NCI-H2107 treated with DMSO at 0.1 percent for 48 hours (cell line): Measurements from ENCODE around the gene CREB5.

Experiments
- DNase-seq: peaks from one replicate; lab custom pipeline; 2025; ENCODE audit not compliant: unreplicated experiment; lab: John Stamatoyannopoulos, UW

CREB5 gene

DNA sequence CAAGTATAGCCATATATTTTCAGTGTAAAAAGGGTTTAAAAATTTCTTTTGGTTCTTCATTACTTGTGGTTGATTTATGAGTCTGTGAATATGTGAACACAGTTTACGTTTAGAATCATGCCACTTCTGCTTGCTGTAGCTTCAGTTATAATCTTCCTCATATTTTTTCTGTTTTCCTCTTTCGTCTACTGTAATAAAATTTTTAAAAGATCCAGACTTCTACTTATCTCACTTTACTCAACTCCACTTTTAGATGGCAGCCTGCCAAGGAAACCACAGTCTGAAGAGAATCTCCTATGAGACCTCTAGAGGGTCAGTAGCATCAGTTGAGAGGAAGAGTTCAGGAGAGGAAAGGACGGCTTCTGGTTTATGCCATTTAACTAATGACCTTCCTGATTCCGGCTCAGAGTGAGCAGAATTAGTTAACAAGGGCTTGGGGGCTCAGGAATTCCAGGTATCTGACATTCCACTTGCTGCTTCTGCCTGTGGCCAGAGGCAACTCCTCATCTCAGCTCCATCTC lies 21.4 kb downstream of the CREB5 start:
- DNase-seq, result no peak

DNA sequence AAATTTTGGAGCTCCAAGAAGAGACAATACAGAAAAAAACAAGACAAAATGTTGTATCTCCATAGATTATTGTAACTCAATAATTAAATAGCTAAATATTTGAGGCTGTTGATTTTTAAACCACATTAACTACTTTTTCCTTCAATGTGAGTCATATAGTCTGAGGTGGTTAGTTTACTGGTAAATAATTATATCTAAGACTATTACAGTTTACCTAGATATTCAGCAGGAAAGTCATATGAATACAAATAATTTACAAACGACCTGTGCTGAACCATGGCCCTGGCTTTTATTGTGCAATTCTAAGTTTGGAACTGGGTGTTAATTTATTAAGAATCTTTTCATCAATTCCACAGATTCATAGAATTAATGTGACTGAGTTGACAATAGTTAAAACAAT lies 22.2 kb downstream of the CREB5 start:
- no peak for DNase-seq

DNA sequence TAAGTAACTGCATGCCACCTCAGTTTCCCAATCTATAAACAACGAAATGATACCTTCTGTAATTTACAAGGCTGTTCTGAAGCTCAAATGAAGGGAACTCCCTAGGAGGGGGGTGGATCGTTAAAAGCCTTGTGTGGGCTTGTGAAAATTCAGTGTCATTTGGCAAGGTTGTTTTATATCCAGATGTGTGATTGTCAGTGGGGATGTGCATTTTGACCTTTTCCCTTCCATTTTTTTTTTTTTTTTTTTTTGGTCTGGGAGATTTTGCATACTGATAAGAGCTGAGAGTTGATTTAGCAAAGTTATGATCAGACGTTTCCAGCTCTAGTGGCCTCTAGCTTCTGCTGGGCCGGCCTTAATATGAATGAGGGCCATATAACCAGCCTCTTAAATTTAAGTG lies 22.8 kb downstream of the CREB5 start:
- no peak for DNase-seq

DNA sequence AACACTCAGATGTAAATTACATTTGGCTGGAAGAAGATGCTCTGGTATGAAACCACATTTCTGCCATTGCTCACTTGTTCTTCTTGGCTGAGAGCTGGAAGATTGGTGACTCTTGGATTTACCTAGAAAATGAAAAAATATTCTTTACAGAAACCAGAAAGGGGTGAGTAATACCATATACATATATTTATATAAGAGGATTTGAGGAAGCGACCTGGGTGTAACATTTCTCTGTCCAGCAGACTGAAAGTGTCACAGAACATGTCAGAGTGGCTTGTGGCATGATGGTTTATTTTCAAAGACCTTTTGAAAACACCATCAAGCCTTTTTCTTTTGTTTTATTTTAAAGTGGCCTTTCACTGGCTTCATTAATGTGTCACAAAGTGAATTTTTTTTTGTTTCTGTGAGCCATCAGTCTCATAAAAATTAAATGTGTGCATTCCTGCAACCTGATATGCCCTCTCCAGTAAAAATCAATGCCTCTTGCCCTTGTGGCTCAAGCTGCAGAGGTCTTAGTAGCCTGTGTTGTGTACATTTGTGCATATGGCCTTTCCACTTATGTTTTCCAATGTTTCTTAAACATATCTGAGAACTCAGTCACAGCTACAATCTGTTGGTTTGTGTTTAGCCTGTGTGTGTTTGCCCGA lies 23.5 kb downstream of the CREB5 start:
- DNase-seq, result peak; percentile 28

DNA sequence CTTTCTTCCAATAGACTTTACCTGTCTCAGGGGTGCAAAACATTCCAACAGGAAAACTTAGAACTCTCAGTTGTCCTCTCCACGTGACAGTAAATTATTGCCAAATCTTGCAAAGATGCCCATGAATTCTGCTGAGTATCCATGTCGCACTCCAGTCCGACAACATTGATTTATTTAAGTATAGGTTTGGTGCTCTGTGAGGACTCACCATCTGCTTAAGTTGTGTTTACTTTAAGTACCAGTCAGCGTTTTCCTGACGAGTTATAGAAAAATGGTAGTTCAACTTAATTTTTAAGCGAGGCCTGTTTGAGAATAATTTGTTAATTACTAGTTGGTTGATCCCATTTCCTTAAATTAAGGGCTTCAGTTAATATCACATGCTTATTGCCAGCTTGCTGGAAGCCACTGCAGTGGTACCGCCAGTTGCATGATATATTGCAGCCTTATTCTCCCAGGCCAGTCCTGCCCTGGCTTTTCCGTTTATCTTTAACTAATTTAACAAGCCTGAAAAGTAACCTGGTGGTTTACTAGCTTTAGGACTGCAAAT lies 27.8 kb downstream of the CREB5 start:
- no peak for DNase-seq

DNA sequence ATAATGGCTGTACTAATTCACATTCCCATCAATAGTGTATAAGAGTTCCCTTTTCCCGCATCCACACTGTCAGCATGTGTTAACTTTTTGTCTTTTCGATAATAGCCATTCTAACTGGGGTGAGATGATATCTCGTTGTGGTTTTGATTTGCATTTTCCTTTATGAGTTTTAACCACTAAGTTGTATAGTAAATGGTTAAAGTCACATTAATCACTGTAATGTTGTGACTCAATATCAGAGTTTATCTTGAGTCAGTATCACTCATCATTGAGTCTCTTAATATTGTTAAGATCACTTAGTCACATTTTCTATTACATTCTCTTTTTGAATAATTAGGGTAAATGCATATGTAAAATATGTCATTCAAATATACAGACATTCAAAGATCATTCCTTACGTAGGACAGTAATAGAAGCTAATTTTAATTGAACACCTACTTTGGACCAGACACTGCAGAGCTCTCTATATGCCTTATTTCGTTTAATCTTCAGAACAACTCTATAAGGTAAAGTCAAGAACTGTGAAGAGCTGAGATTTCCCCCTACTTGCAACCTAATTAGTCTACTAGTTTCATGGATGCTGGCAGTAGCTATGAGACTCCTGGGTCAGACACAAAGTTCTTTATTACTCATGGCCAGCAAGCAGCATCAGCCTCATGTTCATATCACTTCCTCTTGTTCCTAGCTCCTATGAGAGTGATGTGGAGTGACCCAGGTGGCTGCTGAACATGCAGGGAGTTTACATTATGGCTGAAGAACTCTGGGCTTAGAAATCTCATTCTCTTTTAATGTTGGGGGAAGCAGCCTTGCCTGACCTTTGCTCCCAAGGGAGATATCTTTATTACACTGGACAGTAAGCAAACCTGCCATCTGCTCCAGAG lies 30.5 kb downstream of the CREB5 start:
- DNase-seq, result no peak

DNA sequence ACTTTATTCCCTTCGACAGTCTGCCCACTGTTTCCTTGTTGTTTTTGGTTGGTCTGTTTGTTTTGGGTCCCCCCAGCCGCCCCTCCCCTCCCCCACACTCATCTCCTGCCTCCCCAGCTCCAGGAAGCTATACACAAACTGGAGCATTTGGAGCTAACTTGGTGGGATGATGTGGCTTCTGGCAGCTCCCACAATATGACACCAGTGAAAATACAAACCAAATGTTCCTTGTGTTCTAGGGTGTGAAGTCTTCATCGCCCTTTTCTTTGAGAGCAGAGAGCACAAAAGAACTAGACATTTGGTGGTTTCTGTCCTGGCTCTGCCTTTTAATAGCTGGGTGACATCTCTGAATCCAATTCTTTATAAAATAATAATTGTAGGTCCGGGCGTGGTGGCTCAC lies 33.8 kb downstream of the CREB5 start:
- no peak for DNase-seq

DNA sequence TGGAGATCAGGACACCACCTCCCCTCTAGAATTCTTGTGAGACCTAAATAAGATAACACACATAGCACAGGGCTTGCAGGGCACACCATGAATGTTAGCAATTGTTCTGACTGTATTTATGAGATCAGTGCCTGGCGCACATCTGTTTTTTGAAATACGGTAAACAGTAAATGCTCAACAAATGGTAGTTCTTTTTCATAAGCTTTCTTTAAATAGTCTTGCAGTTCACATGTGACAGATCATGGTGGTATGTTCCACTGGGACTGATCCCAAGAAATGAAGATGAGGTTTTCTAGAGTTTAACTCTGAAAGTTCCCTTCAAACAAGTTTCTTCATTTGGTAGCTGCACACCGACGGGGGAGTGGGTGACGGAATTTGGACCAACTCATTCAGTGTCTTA lies 34.8 kb downstream of the CREB5 start:
- DNase-seq, result no peak

DNA sequence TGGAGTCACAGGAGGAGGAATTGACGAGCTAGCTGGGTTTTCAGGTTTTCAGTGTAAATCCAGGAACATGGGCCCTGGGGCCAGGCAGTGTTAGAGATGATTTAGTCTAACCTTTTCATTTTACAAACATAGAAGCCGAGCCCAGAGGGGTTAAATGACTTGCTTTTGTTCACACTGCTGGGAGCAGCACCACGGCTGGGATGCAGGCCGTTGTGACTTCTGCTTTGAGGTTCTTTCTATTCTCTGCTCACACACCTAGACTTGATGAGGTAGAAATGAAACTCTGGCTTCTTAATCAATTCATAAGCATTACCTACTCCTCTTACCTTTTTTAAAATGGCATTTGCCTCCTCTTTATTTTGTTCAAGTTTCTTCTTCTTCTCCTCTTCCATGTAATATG lies 36.4 kb downstream of the CREB5 start:
- DNase-seq, result no peak

DNA sequence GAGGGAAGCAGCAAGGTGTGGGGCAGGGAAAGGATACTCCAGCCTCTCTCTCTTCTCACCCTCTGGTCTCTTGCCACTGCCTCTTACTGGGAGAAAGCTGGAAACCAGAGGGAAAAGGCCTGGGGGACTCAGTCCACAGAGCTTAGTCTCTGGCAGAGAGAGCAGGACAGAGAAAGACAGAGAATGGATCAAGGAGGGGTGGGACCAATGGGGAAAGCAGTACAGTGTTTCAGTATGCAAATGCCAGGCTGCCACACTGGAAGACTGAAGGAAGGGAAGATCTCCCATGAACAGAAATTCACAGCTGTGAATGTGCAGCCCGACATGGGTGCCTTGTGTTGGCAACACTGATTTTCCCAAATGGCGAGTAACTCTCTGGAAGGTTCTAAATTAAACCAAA lies 40.4 kb downstream of the CREB5 start:
- DNase-seq, result no peak

DNA sequence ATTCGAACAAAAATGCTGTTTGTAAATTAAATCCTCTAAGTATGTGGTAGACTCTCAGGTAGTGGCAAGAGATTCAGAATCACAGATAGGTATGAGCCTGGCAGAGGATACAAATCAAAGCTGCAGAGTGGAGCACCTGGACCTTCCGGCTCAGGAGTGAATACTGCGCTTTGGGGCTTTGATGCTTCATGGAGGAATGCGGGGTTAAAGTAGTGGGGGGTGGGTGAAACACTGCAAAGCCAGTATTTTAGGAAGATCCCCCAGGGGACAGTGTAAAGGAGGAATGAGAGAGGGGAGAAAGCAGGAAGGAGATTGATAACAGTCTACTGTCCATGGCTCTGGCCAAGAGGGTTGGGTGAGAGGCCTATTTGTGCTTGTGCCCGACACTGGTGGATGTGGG lies 43.2 kb downstream of the CREB5 start:
- no peak for DNase-seq

DNA sequence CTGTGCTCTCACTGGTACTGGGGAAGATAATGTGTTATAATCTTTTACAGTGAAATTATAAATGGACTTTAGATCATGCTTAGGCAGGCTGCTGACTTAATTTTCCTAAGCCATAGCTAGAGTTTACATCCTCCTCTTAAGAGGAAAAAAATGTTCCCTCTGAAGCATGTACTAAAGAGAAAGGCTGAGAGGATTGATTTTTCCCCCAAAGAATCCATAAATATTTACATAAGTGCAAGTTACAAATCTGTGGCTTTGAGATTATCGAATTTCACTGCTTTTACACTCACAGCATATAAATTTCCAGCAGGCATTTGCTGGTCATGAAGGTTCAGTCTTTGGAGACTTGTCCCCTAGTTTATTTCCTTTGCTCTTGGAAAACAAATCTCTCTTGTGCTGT lies 43.7 kb downstream of the CREB5 start:
- DNase-seq, result no peak

DNA sequence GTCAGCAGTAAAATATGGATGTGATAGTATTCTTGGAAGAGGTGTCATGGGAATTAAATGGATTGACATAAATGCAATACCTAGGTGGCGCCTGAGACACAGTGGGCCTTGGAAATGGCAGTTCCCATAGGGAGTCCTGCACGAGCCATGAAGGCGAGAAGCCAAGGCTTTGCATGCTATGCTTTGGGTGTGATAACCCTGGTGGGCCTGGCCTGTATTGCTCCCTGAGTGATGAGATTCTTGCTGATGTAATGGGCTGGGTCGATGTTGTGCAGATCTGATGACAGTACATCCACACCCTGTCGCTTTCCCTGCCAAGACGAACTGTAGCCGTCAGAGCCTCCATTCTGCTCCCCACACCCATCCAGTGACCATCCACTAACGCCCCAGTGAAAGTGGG lies 46.4 kb downstream of the CREB5 start:
- DNase-seq, result no peak

DNA sequence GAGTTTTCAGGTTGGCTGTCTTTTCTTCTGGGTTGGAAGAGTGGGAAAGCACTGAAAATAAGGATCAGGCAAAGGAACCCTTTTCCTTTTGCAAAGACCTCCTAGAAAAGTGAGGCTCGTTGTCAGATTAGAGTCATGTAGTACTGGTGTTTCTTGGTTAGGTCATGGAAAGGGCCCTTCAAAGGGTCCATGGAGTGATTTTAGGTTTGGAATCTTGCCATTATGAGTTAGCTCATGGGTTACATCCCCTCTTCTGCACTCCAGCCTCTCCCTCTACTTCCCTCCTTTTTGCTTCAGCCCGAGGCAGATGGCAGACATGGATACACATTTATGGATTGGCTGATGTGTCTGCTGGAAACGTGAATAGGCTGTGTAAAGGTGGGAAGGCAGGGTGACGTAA lies 47.0 kb downstream of the CREB5 start:
- no peak for DNase-seq

DNA sequence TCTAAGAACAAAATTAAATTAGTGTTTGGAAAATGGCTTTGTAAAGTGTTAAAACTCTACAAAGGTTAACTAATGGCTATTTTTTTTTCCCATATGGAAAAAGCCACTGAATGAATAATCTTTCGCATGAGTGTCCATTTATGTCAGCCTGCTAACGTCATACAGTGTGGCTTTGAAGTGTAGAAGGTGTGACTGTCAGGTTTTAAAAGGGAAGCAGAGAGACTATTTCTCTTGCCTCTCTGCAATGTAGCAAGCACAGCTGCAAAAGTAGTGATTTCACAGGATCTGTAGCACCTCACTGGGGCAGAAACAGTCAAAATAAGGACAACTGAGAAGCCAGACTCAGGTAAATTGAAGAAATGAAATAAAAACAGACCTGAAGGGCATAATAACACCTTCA lies 53.4 kb downstream of the CREB5 start:
- DNase-seq, result no peak

DNA sequence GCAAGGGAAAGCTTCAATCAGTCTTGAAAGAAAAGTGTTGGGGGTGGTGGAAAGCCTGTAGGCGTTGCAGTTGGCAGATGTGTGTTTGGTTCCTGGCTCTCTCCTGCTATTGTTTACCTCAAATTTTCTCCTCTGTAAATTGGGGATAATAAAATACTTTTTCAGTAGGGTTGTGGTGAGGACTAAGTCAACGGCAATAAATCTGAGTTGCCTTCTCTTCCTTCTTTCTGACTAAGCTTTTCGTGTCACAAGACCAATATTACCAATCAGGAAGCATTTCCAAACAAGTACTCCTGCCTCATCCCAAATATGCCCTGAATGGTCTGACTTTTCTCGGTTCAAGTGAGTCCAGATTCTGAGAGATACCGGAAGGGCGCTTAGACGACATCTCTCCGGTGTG lies 54.0 kb downstream of the CREB5 start:
- DNase-seq, result no peak

DNA sequence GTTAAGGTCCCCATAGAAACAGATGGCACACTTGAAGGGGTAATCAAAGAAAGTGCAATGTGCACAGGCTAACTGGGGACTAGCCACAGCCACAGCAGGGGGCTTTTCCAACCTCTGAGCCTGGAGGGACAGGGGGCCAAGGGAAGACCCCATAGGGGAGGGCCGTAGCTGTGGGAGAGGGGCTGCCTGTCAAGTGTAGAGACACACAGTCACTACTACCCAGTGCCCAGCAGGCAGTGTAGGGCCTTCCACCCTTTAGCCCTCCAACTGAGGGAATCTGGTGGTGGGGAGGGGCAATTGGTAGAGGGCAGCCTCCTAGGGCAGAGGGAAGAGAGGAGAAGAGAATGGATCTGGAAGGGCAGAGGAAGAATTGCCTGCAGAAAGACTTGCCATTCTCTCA lies 54.6 kb downstream of the CREB5 start:
- no peak for DNase-seq

DNA sequence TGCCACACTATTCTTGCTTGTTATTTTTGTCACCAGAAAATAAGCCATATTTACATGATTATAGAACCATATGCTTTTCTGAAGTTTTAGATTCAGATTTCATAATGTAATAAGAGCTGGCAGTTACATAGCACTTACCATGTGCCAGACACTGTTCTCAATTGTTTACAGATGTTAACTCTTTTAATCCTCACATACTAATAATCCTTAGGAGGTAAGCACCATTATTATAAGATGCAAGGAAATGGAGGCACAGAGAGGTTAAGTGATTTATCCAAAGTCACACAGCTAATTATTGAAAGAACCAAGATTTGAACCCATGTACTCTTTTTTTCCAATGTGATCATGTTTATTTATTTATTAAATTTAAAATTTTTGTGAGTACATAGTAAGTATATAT lies 57.2 kb downstream of the CREB5 start:
- DNase-seq, result no peak

DNA sequence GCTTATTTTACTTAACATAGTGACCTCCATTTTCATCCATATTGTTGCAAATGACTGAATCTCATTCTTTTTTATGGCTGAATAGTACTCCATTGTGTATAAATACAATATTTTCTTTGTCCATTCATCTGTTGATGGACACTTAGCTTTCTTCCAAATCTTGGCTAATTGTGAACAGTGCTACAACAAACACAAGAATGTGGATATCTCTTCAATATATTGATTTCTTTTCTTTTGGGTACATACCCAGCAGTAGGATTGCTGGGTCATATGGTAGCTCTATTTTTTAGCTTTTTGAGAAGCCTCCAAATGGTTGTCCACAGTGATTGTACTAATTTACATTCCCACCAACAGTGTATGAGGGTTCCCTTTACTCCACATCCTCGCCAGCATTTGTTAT lies 58.0 kb downstream of the CREB5 start:
- no peak for DNase-seq

DNA sequence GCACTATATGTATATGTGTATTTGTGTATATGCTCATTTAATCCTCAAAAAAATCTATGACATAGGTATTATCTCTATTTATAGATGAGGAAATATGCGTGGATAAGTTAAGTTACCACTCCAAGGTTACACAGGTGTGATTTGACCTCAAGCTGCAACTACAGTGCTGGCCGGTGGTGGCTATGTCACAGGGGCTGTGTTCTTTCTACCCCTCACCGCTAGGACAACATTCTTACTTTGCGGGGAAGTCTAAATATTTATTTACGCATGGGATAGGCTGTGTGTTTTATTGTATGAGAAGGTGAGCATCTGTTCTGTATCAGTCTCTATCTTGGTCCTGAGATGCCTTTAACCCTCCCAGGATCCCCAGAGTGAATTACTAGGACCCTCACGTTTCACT lies 60.0 kb downstream of the CREB5 start:
- DNase-seq, result no peak

DNA sequence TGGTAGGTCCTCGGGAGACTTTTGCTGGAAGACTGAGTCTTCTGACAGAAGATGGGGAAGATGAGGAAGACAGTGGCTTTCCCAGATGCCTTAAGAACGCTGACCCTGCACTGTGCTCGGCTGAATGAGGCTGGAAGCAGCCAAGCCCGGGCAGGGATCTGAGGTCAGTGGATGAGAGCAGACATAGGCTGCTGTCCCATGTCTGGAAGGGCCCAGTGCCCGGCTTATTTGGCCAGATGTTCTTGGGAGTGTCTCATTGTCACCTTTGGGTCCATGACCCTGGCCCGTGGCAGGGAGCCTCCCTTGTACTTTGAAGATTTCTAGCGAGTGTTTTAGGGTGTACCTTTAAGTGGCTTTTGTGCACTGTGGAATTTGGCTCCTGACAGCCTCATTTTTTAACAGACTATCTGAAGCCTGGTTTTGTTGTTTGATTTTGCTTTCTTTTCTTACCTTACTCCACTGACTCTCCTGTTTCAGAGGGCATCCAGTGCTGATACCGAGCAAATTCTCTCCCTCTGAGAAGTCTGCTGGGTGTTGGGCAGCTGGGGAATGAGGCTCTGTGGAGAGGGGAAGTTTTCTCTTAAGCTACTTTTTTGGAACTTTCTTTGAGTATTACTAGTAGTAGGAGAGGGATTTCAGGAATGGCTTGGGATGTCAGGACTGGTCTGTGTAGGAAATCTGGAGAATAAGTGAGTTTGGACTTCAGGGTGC lies 61.4 kb downstream of the CREB5 start:
- DNase-seq, result no peak

DNA sequence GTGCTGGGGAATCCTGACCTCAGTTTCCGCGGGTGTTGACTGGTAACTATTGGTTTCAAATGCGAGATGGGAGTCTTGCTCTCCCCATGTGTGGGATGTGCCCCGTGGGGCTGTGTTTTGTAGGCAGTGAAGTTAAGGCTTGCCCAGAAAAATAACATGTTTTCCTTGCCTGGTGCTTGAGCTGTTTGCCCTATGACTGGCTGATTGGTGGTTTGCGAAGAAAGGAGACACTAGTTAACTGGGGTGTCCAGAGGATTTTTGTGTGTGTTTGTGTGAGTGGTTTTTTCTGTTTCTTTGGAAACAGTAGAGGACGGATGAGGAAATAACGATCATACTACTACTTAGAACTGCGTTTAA lies 61.9 kb downstream of the CREB5 start:
- DNase-seq, result no peak
